M059J (cell line): ENCODE measurements around the gene LGALS8. TPM values are rescaled to one million over a fixed set of nuclear protein-coding genes. Genes with fewer than 3 reads are reported as not detected.
A peak's percentile ranks its signal among the peaks of the same experiment; 100 is the strongest.

Experiments
- DNase-seq: peaks from one replicate; pipeline ENCODE4 v3.0.0-alpha.2; 2012; ENCODE audit warnings: low read depth
- total RNA-seq: library from RNA; depleted of rRNA; stranded (reverse); fragments of >200 nt; shearing (Covaris generic); gene quantifications from 2 replicates; pipeline ENCODE4 v1.2.3, GENCODE V29; 2014

LGALS8 gene
- total RNA-seq, 1 experiment from 2014 or later = 62.4 TPM

- DNase-seq = no peak
Observed at GRCh38 chr1:236509203-236509602, 14.6 kb upstream of the LGALS8 start.

GRCh38 chr1:236509647-236510401, 14.0 kb upstream of the LGALS8 start:
- DNase-seq = no peak

GRCh38 chr1:236511735-236512418, 11.9 kb upstream of the LGALS8 start:
- DNase-seq = no peak

- no peak for DNase-seq
Observed at GRCh38 chr1:236514703-236515442, 8.9 kb upstream of the LGALS8 start.

- DNase-seq = no peak
Observed at GRCh38 chr1:236515443-236515958, 8.3 kb upstream of the LGALS8 start.

GRCh38 chr1:236516929-236517704, 6.7 kb upstream of the LGALS8 start:
- DNase-seq = peak; percentile 52

- no peak for DNase-seq
Observed at GRCh38 chr1:236518322-236518721, 5.5 kb upstream of the LGALS8 start.

- no peak for DNase-seq
Observed at GRCh38 chr1:236520445-236521005, 3.3 kb upstream of the LGALS8 start.

GRCh38 chr1:236522937-236523703, 662 bp upstream of the LGALS8 start:
- no peak for DNase-seq

GRCh38 chr1:236524142-236524894, 536 bp downstream of the LGALS8 start:
- peak; percentile 83 for DNase-seq

GRCh38 chr1:236524895-236525184, 1.1 kb downstream of the LGALS8 start:
- DNase-seq = no peak

- no peak for DNase-seq
Observed at GRCh38 chr1:236526079-236526478, 2.3 kb downstream of the LGALS8 start.

GRCh38 chr1:236530286-236530685, 6.5 kb downstream of the LGALS8 start:
- no peak for DNase-seq

- DNase-seq = no peak
Observed at GRCh38 chr1:236530959-236531358, 7.2 kb downstream of the LGALS8 start.

- DNase-seq = no peak
Observed at GRCh38 chr1:236532850-236533249, 9.1 kb downstream of the LGALS8 start.

- peak; percentile 74 for DNase-seq
Observed at GRCh38 chr1:236534151-236534651, 10.4 kb downstream of the LGALS8 start.

GRCh38 chr1:236535190-236535589, 11.4 kb downstream of the LGALS8 start:
- no peak for DNase-seq

- no peak for DNase-seq
Observed at GRCh38 chr1:236535662-236536161, 11.9 kb downstream of the LGALS8 start.

GRCh38 chr1:236536540-236536939, 12.8 kb downstream of the LGALS8 start:
- no peak for DNase-seq
